K562 (cell line): Measurements from ENCODE around the gene NDFIP1. TPM values are rescaled to one million over a fixed set of nuclear protein-coding genes. Genes with fewer than 3 reads are reported as not detected.

Source experiments
- ATAC-seq: fragments of 200-7000 bp; cut with Tn5 transposase; 3 replicates; pipeline ENCODE4 v1.9.1; 2020; ENCODE audit warnings: moderate library complexity
- BruUV-seq: library from RNA; stranded (reverse); fragments of 400-500 nt; replicated peaks from 2 replicates; lab custom pipeline; 2021; lab: Mats Ljungman, UMichigan
- CTCF ChIA-PET: fragments of 300-600 bp; formaldehyde crosslinking; extraction: SDS; loops from one replicate; lab custom pipeline; 2021; ENCODE audit warnings: low intra/inter-chr PET ratio; lab: Yijun Ruan, JAX
- POLR2A ChIA-PET: fragments of 300-600, 350-650 bp; sonication (Branson Sonifier 250); formaldehyde crosslinking; extraction: SDS; loops from one replicate; lab custom pipeline; 2021; ENCODE audit warnings: antibody characterized with exemption, inconsistent platforms; lab: Yijun Ruan, JAX
- DNase-seq, 4 experiments: peaks; one replicate each; pipeline versions ENCODE4 v3.0.0 to v3.0.0-alpha.2; 2011 to 2018; ENCODE audit warnings: low spot score in 3 of 4, mixed read lengths in 3 of 4; ENCODE audit errors: extremely low read depth in 1 of 4
- FAIRE-seq: peaks from 2 replicates; lab custom pipeline; 2011; peaks lifted over from hg19 to GRCh38; lab: Jason Lieb, UNC
- H2AFZ ChIP-seq: 2 replicates; pipeline ENCODE4 v1.6.0; 2011; ENCODE audit warnings: low read depth, low read length, control low read depth, inconsistent platforms
- H3K27ac ChIP-seq: fragments of 200-600 bp; 3 replicates; pipeline ENCODE4 v1.8.0; 2011; ENCODE audit warnings: low read depth, mild to moderate bottlenecking, control low read depth, inconsistent platforms, low read length, moderate library complexity, mixed read lengths; ENCODE audit errors: extremely low read depth
- H3K27me3 ChIP-seq, 2 experiments: fragments of 300-600 bp in 1 of 2; 2 replicates in 1 of 2; 3 replicates in 1 of 2; pipeline versions ENCODE4 v1.6.0 to v1.8.0; 2011; ENCODE audit warnings: inconsistent platforms in 2 of 2, low read length in 2 of 2, mild to moderate bottlenecking in 1 of 2, mixed read lengths in 1 of 2, moderate library complexity in 1 of 2; ENCODE audit not compliant: control insufficient read depth in 2 of 2, insufficient read depth in 2 of 2
- H3K36me3 ChIP-seq: fragments of 300-600 bp; 3 replicates; pipeline ENCODE4 v1.8.0; 2011; ENCODE audit warnings: mild to moderate bottlenecking, low read length, inconsistent platforms; ENCODE audit not compliant: control insufficient read depth, insufficient read depth
- H3K4me1 ChIP-seq, 2 experiments: fragments of 200-600 bp in 1 of 2; replicated peaks in 1 of 2; 2 replicates in 1 of 2; 3 replicates in 1 of 2; pipeline versions ENCODE4 v1.5.1 to v1.8.0; 2011; ENCODE audit warnings: inconsistent platforms in 2 of 2, low read length in 2 of 2, mild to moderate bottlenecking in 1 of 2, mixed read lengths in 1 of 2, moderate library complexity in 1 of 2; ENCODE audit not compliant: control insufficient read depth in 2 of 2, insufficient read depth in 2 of 2
- H3K4me2 ChIP-seq: 2 replicates; pipeline ENCODE4 v1.6.1; 2011; ENCODE audit warnings: low read length, control low read depth, inconsistent platforms, mixed read lengths; ENCODE audit not compliant: insufficient read depth
- H3K4me3 ChIP-seq: fragments of 200-600 bp; sonication (generic), shearing (Covaris generic); 2 replicates; pipeline ENCODE4 v1.5.1; 2016; ENCODE audit warnings: control low read depth, inconsistent platforms
- H3K79me2 ChIP-seq: fragments of 200-600 bp; 3 replicates; pipeline ENCODE4 v1.8.0; 2011; ENCODE audit warnings: low read length, inconsistent platforms; ENCODE audit not compliant: control insufficient read depth, insufficient read depth
- H3K9ac ChIP-seq, 2 experiments: 2 replicates each; pipeline versions ENCODE4 v1.6.0 to v1.6.1; 2011; ENCODE audit warnings: low read depth in 2 of 2, low read length in 2 of 2, control low read depth in 1 of 2, inconsistent platforms in 1 of 2, mild to moderate bottlenecking in 1 of 2, mixed read lengths in 1 of 2; ENCODE audit not compliant: insufficient read depth in 1 of 2
- H3K9me1 ChIP-seq: one replicate; pipeline ENCODE4 v1.6.0; 2011; ENCODE audit warnings: inconsistent platforms, mild to moderate bottlenecking, low read length, moderate library complexity; ENCODE audit not compliant: control insufficient read depth, insufficient read depth
- H3K9me3 ChIP-seq: replicated peaks from 2 replicates; pipeline ENCODE4 v1.5.1; 2011; ENCODE audit warnings: low read depth, low read length, inconsistent platforms; ENCODE audit not compliant: control insufficient read depth, insufficient read depth
- H4K20me1 ChIP-seq: replicated peaks from 2 replicates; pipeline ENCODE4 v1.6.1; 2011; ENCODE audit warnings: low read length, inconsistent platforms, mixed read lengths; ENCODE audit not compliant: control insufficient read depth, insufficient read depth
- CHD2 ChIP-seq: IDR thresholded peaks from 2 replicates; pipeline ENCODE4 v1.6.1; 2011; ENCODE audit warnings: low read depth, low read length
- L3MBTL2 ChIP-seq: fragments of 450-650 bp; IDR thresholded peaks from 2 replicates; pipeline ENCODE4 v1.6.1; 2016; ENCODE audit warnings: mild to moderate bottlenecking, moderate library complexity
- PKNOX1 ChIP-seq: fragments of 450-650 bp; IDR thresholded peaks from 2 replicates; pipeline ENCODE4 v1.6.1; 2016
- RAD51 ChIP-seq: fragments of 450-650 bp; IDR thresholded peaks from 2 replicates; pipeline ENCODE4 v1.7.1; 2016; ENCODE audit warnings: low read depth, mild to moderate bottlenecking, borderline replicate concordance
- RBM25 ChIP-seq: fragments of 200-400 bp; formaldehyde crosslinking; IDR thresholded peaks from 2 replicates; pipeline ENCODE4 v1.6.1; 2018; ENCODE audit warnings: low read length, low read depth, moderate library complexity; ENCODE audit not compliant: severe bottlenecking
- SRSF9 ChIP-seq: fragments of 200-400 bp; formaldehyde crosslinking; IDR thresholded peaks from 2 replicates; pipeline ENCODE4 v1.6.1; 2017; ENCODE audit warnings: low read depth, low read length, borderline replicate concordance
- TBP ChIP-seq: optimal IDR thresholded peaks from 2 replicates; pipeline ENCODE3; 2011; ENCODE audit warnings: low read depth, low read length, improper control_type of control experiment
- USF2 ChIP-seq: sonication (generic); formaldehyde crosslinking; IDR thresholded peaks from 2 replicates; pipeline ENCODE4 v1.5.0; 2020; ENCODE audit warnings: missing genetic modification reagents
- WGBS: fragments of 100-300 bp; shearing (Covaris generic); methylation state at CpG from one replicate; pipeline ENCODE4 v1.1.6; 2016; ENCODE audit warnings: low coverage, mixed read lengths; ENCODE audit not compliant: insufficient coverage; ENCODE audit errors: missing lambda C conversion rate; 5-methylcytosine and 5-hydroxymethylcytosine counted together
- in situ Hi-C: fragments of 300-500 bp; cut with MboI; formaldehyde crosslinking; loops from 4 replicates; pipeline ENCODE4 v1.15.0; 2018; ENCODE audit warnings: inconsistent platforms, mixed read lengths
- intact Hi-C: fragments of 100-400 bp; cut with micrococcal nuclease; formaldehyde crosslinking; loops from 2 replicates; pipeline ENCODE4 v1.14.2; 2022
- polyA plus RNA-seq, 8 experiments: library from polyadenylated mRNA; depleted of rRNA in 4 of 8; stranded (reverse) in 5 of 8; unstranded in 3 of 8; fragments of >200 nt; fragmentation: Nextera tagmentation in 2 of 8; fragmentation: Illumina TruSeq in 1 of 8; extraction: Ambion mirVana in 2 of 8; extraction: Trizol in 1 of 8; gene quantifications; 2 replicates each; pipeline versions ENCODE4 v1.2.1 to v1.2.3, GENCODE V29; 2011 to 2014; ENCODE audit warnings: inconsistent platforms in 1 of 8, missing spikeins in 1 of 8
- total RNA-seq, 7 experiments: library from RNA; depleted of rRNA in 6 of 7; stranded (reverse); fragments of >200 nt in 6 of 7; fragmentation: Illumina TruSeq in 2 of 7; extraction: Trizol in 2 of 7; gene quantifications; 2 replicates each; pipeline versions ENCODE4 v1.2.1 to v1.2.3, GENCODE V29; 2011 to 2021; ENCODE audit warnings: low replicate concordance in 1 of 7

Gene NDFIP1
- total and polyA plus RNA-seq, 9 of the 15 experiments (the other 6 are each of a cell fraction or from before 2014, with no cell fraction given), result 5.3 to 37.5 (median 31.9) TPM

- TF ChIP-seq RBM25, result peak; percentile 55
- peak; percentile 93 for TF ChIP-seq CHD2
- 0 out of 2 replicates have a peak, but pooled peaks have one; percentile 17 for TF ChIP-seq L3MBTL2
- 0 out of 2 replicates have a peak, but pooled peaks have one; percentile 6 for TF ChIP-seq PKNOX1
- TF ChIP-seq TBP, result no peak
- TF ChIP-seq SRSF9, result no peak
- 0 out of 2 replicates have a peak, but pooled peaks have one; percentile 6 for TF ChIP-seq USF2 (CRISPR knock-in tag)
- TF ChIP-seq RAD51, result 0 out of 2 replicates have a peak, but pooled peaks have one; percentile 10
- TF ChIP-seq, all 486 proteins: peak for 6
- no peak overlapping the region for H3K9ac ChIP-seq
- ChIA-PET CTCF (no interaction called here), POLR2A (interaction anchor here (0.6 kb wide), 1 partner anchor 78 kb away, joined by 3 read pairs; no protein-coding TSS in a partner anchor)
- intact Hi-C loops (no loop called here), in situ Hi-C loops (no loop called here)
- H3K4me1 ChIP-seq, result peaks cover 0 to 4% of the 10 kb centered on the region in 2 experiments; a peak in 3 of 5 replicates
- H3K27ac ChIP-seq, result no peak overlapping the region
- H3K36me3 ChIP-seq, result no peaks in the 10 kb centered on the region
- ATAC-seq (peak; percentile 69), FAIRE-seq (no peak), DNase-seq (no peak)
- no peaks in the 10 kb centered on the region for H3K79me2 ChIP-seq
- no peak overlapping the region for H3K4me3 ChIP-seq
- no peak overlapping the region for H3K4me2 ChIP-seq
- peaks cover 29 to 45% of the 10 kb centered on the region in 2 experiments; a peak in 4 of 5 replicates for H3K27me3 ChIP-seq
- no peak overlapping the region for H2AFZ ChIP-seq
- no TSS peak for BruUV-seq
- peaks cover 3% of the 10 kb centered on the region; the same call in 1 of the 2 replicates for H4K20me1 ChIP-seq
- no peaks in the 10 kb centered on the region for H3K9me3 ChIP-seq
- H3K9me1 ChIP-seq, result no peaks in the 10 kb centered on the region
- 2% methylated on average over 6 of the region's 7 CpGs for WGBS
Measured at GRCh38 chr5:142181547-142182163, 73.1 kb downstream of the NDFIP1 start.
